GM23338 (cell line): ENCODE measurements around the gene RPUSD3. TPM values are rescaled to one million over a fixed set of nuclear protein-coding genes. Genes with fewer than 3 reads are reported as not detected.

Experiments used
- ATAC-seq: fragments of 200-7000 bp; cut with Tn5 transposase; 3 replicates; pipeline ENCODE4 v1.9.1; 2020
- DNase-seq: peaks from one replicate; pipeline ENCODE4 v3.0.0-alpha.2; 2015; ENCODE audit warnings: low spot score
- H2AFZ ChIP-seq: fragments of 200-600 bp; sonication (generic); 2 replicates; pipeline ENCODE4 v1.8.0; 2016; ENCODE audit warnings: antibody characterized with exemption, mild to moderate bottlenecking, moderate library complexity
- H3F3A ChIP-seq: fragments of 200-600 bp; sonication (generic); replicated peaks from 2 replicates; pipeline ENCODE4 v1.8.0; 2017; ENCODE audit warnings: antibody characterized with exemption, mixed run types, low read depth
- H3K27ac ChIP-seq: fragments of 200-600 bp; sonication (generic); 2 replicates; pipeline ENCODE4 v1.6.1; 2016; ENCODE audit warnings: low read depth
- H3K27me3 ChIP-seq: fragments of 200-600 bp; sonication (generic); 2 replicates; pipeline ENCODE4 v1.8.0; 2016; ENCODE audit warnings: mild to moderate bottlenecking, mixed run types, moderate library complexity; ENCODE audit not compliant: insufficient read depth
- H3K36me3 ChIP-seq: fragments of 200-600 bp; sonication (generic); 2 replicates; pipeline ENCODE4 v1.8.0; 2016; ENCODE audit warnings: mild to moderate bottlenecking; ENCODE audit not compliant: insufficient read depth
- H3K4me1 ChIP-seq: fragments of 200-600 bp; sonication (generic); 2 replicates; pipeline ENCODE4 v1.8.0; 2016; ENCODE audit warnings: mild to moderate bottlenecking, moderate library complexity; ENCODE audit not compliant: insufficient read depth
- H3K4me2 ChIP-seq: fragments of 200-600 bp; sonication (generic); 2 replicates; pipeline ENCODE4 v1.7.1; 2017; ENCODE audit warnings: mixed run types
- H3K4me3 ChIP-seq: fragments of 200-600 bp; sonication (generic); 2 replicates; pipeline ENCODE4 v1.6.1; 2016; ENCODE audit warnings: mixed run types
- H3K79me2 ChIP-seq: fragments of 200-600 bp; sonication (generic); replicated peaks from 2 replicates; pipeline ENCODE4 v1.8.0; 2017; ENCODE audit warnings: mild to moderate bottlenecking; ENCODE audit not compliant: insufficient read depth
- H3K9me2 ChIP-seq: fragments of 200-600 bp; sonication (generic); 2 replicates; pipeline ENCODE4 v1.8.0; 2017; ENCODE audit not compliant: insufficient read depth
- H4K20me1 ChIP-seq: fragments of 200-600 bp; sonication (generic); replicated peaks from 2 replicates; pipeline ENCODE4 v1.8.0; 2017; ENCODE audit warnings: mild to moderate bottlenecking; ENCODE audit not compliant: insufficient read depth
- H3K27ac Mint-ChIP-seq: 2 replicates; pipeline ENCODE4 v1.8.0; 2020; ENCODE audit warnings: inconsistent platforms, mild to moderate bottlenecking, moderate library complexity, mixed read lengths
- H3K27me3 Mint-ChIP-seq: 3 replicates; pipeline ENCODE4 v1.8.0; 2022; ENCODE audit warnings: low read depth, mild to moderate bottlenecking, moderate library complexity, mixed read lengths, inconsistent platforms; ENCODE audit not compliant: insufficient read depth, poor library complexity
- H3K36me3 Mint-ChIP-seq: 3 replicates; pipeline ENCODE4 v1.8.0; 2021; ENCODE audit warnings: low read depth, mild to moderate bottlenecking, inconsistent platforms, moderate library complexity, mixed read lengths
- H3K4me1 Mint-ChIP-seq: 3 replicates; pipeline ENCODE4 v1.8.0; 2020; ENCODE audit warnings: mild to moderate bottlenecking, inconsistent platforms, mixed read lengths
- H3K4me3 Mint-ChIP-seq: 3 replicates; pipeline ENCODE4 v1.8.0; 2021; ENCODE audit warnings: moderate library complexity, mild to moderate bottlenecking, inconsistent platforms, mixed read lengths
- H3K9me3 Mint-ChIP-seq: 3 replicates; pipeline ENCODE4 v1.8.0; 2020; ENCODE audit warnings: moderate library complexity, mild to moderate bottlenecking, inconsistent platforms, mixed read lengths
- CREB1 ChIP-seq: fragments of 250-450 bp; sonication (Bioruptor Pico); IDR thresholded peaks from 2 replicates; pipeline ENCODE4 v1.5.0; 2020; ENCODE audit warnings: low read depth, mild to moderate bottlenecking, moderate library complexity
- CTCF ChIP-seq, 2 experiments: fragments of 200-600 bp in 1 of 2; sonication (generic) in 1 of 2; conservative IDR thresholded peaks; 2 replicates each; pipeline versions ENCODE4 v1.5.1 to v1.6.1; 2016 to 2017; ENCODE audit warnings: antibody characterized with exemption in 2 of 2, low read depth in 2 of 2, mild to moderate bottlenecking in 2 of 2, moderate library complexity in 1 of 2
- ETS1 ChIP-seq: IDR thresholded peaks from 2 replicates; pipeline ENCODE4 v1.6.1; 2016; ENCODE audit warnings: antibody characterized with exemption
- EZH2 ChIP-seq: fragments of 200-600 bp; sonication (generic); IDR thresholded peaks from one replicate; pipeline ENCODE4 v1.8.0; 2017; ENCODE audit warnings: antibody characterized with exemption, mild to moderate bottlenecking, low read depth; ENCODE audit not compliant: unreplicated experiment
- EZH2phosphoT487 ChIP-seq: fragments of 200-600 bp; sonication (generic); IDR thresholded peaks from one replicate; pipeline ENCODE4 v1.8.1; 2018; ENCODE audit warnings: antibody characterized with exemption; ENCODE audit not compliant: unreplicated experiment
- JUNB ChIP-seq: IDR thresholded peaks from one replicate; pipeline ENCODE4 v1.6.1; 2016; ENCODE audit warnings: antibody characterized with exemption; ENCODE audit not compliant: unreplicated experiment
- NANOG ChIP-seq: IDR thresholded peaks from 2 replicates; pipeline ENCODE4 v1.6.1; 2016; ENCODE audit warnings: antibody characterized with exemption, borderline replicate concordance
- POLR2AphosphoS5 ChIP-seq: IDR thresholded peaks from 2 replicates; pipeline ENCODE4 v1.6.1; 2016; ENCODE audit warnings: antibody characterized with exemption, low read depth
- REST ChIP-seq: IDR thresholded peaks from one replicate; pipeline ENCODE4 v1.6.1; 2018; ENCODE audit warnings: antibody characterized with exemption; ENCODE audit not compliant: unreplicated experiment
- STAT1 ChIP-seq: IDR thresholded peaks from one replicate; pipeline ENCODE4 v1.6.1; 2016; ENCODE audit warnings: antibody characterized with exemption; ENCODE audit not compliant: unreplicated experiment
- ZNF114 ChIP-seq: fragments of 250-450 bp; sonication (Bioruptor Pico); IDR thresholded peaks from 2 replicates; pipeline ENCODE4 v1.5.0; 2020; ENCODE audit warnings: mild to moderate bottlenecking, moderate library complexity
- ZNF331 ChIP-seq: fragments of 250-450 bp; sonication (Bioruptor Pico); IDR thresholded peaks from 2 replicates; pipeline ENCODE4 v1.5.0; 2020; ENCODE audit warnings: low read depth, mild to moderate bottlenecking, moderate library complexity
- ZNF462 ChIP-seq: fragments of 250-450 bp; sonication (Bioruptor Pico); IDR thresholded peaks from 2 replicates; pipeline ENCODE4 v1.5.0; 2020; ENCODE audit warnings: mild to moderate bottlenecking, moderate library complexity
- polyA plus RNA-seq: library from polyadenylated mRNA; unstranded; fragments of >200 nt; fragmentation: Nextera tagmentation; extraction: Ambion mirVana; gene quantifications from 2 replicates; pipeline ENCODE4 v1.2.1, GENCODE V29; 2016
- total RNA-seq: library from RNA; depleted of rRNA; stranded (reverse); fragments of >200 nt; shearing (Covaris generic); gene quantifications from 2 replicates; pipeline ENCODE4 v1.2.3, GENCODE V29; 2014

Gene RPUSD3
- total and polyA plus RNA-seq, 2 experiments from 2014 or later, result 64.3 to 73.4 TPM

GRCh38 chr3:9869955-9870354, 26.1 kb upstream of the RPUSD3 start:
- Histone ChIP-seq H3K4me3 (no peak overlapping the region), H3K4me2 (no peak overlapping the region), H3K79me2 (no peaks in the 10 kb centered on the region), H3K4me1 (no peaks in the 10 kb centered on the region), H3K36me3 (no peaks in the 10 kb centered on the region), H2AFZ (no peak overlapping the region), H3K27me3 (no peaks in the 10 kb centered on the region), H3K9me2 (no peaks in the 10 kb centered on the region), H3F3A (no peaks in the 10 kb centered on the region), H4K20me1 (no peaks in the 10 kb centered on the region), H3K27ac (no peak overlapping the region)
- ATAC-seq, result no peak
- H3K4me1 Mint-ChIP-seq, result no peaks in the 10 kb centered on the region
- no peak for DNase-seq
- no peak overlapping the region for H3K27ac Mint-ChIP-seq
- H3K9me3 Mint-ChIP-seq, result no peaks in the 10 kb centered on the region; the same call in 2 of the 3 replicates
- H3K27me3 Mint-ChIP-seq, result peaks cover 9% of the 10 kb centered on the region
- H3K36me3 Mint-ChIP-seq, result no peaks in the 10 kb centered on the region
- H3K4me3 Mint-ChIP-seq, result no peak overlapping the region
- no peak for TF ChIP-seq CTCF (conservative IDR thresholded peaks at IDR 0.05; ENCODE audit: low read depth in 2 of 2)
- TF ChIP-seq NANOG, result no peak
- no peak for TF ChIP-seq ZNF114 (CRISPR knock-in tag)
- no peak for TF ChIP-seq REST
- no peak for TF ChIP-seq CREB1
- no peak for TF ChIP-seq EZH2phosphoT487
- no peak for TF ChIP-seq STAT1
- no peak for TF ChIP-seq POLR2AphosphoS5
- TF ChIP-seq EZH2, result no peak
- no peak for TF ChIP-seq JUNB
- TF ChIP-seq ZNF331, result no peak
- TF ChIP-seq ZNF462 (CRISPR knock-in tag), result no peak
- TF ChIP-seq ETS1, result no peak
